ENCODE measurements around the gene RETREG3. TPM values are rescaled to one million over a fixed set of nuclear protein-coding genes. Genes with fewer than 3 reads are reported as not detected.
"Not testable (repeated sequence)": the region's sequence is repeated elsewhere in the genome, so short reads cannot be mapped to it uniquely, and the experiment has no call there.

RETREG3 gene
- total and polyA plus RNA-seq, 11 donors, result 12.2 to 39.0 (median 24.9) TPM

GRCh38 chr17:42640121-42640520 lies 30.9 kb upstream of the RETREG3 start:
- no peak for TF ChIP-seq POLR2A (IDR thresholded peaks at IDR 0.05)
- TF ChIP-seq CTCF (IDR thresholded peaks at IDR 0.05), result no peak
- Histone ChIP-seq H3K27me3 (no peaks in the 10 kb centered on the region), H3K36me3 (no peaks in the 10 kb centered on the region), H3K4me3 (no peak overlapping the region), H3K27ac (no peak overlapping the region), H3K9me3 (no peaks in the 10 kb centered on the region), H3K4me1 (no peaks in the 10 kb centered on the region)
- ATAC-seq (no peak), DNase-seq (no peak)
- 78 to 94% (median 88%) methylated on average over 4 of the region's 4 CpGs for WGBS, 4 donors
- intact Hi-C loops (cut with DNase I), result no loop called here

GRCh38 chr17:42639525-42640113 lies 30.4 kb upstream of the RETREG3 start:
- Histone ChIP-seq H3K27me3 (no peaks in the 10 kb centered on the region), H3K4me1 (no peaks in the 10 kb centered on the region), H3K9me3 (no peaks in the 10 kb centered on the region), H3K36me3 (no peaks in the 10 kb centered on the region), H3K4me3 (no peak overlapping the region), H3K27ac (no peak overlapping the region)
- TF ChIP-seq CTCF (IDR thresholded peaks at IDR 0.05) (no peak), POLR2A (IDR thresholded peaks at IDR 0.05) (no peak)
- intact Hi-C loops (cut with DNase I), result loop anchor here in 1 of 10 donors (10.0 kb wide), 1 partner anchor 515 kb away; no protein-coding TSS in a partner anchor
- ATAC-seq (no peak), DNase-seq (no peak)
- WGBS, 4 donors, result 80 to 88% (median 85%) methylated on average over 6 of the region's 7 CpGs

GRCh38 chr17:42632949-42633444 lies 23.8 kb upstream of the RETREG3 start:
- TF ChIP-seq CTCF (IDR thresholded peaks at IDR 0.05), result no peak
- H3K4me1 ChIP-seq, result no peaks in the 10 kb centered on the region
- WGBS, 4 donors, result 70 to 79% (median 74%) methylated on average over 9 of the region's 9 CpGs
- H3K27me3 ChIP-seq, result no peaks in the 10 kb centered on the region
- DNase-seq (no peak), ATAC-seq (no peak)
- H3K27ac ChIP-seq, result no peak overlapping the region
- intact Hi-C loops (cut with DNase I), result loop anchor here in 1 of 10 donors (10.0 kb wide), 1 partner anchor 522 kb away; no protein-coding TSS in a partner anchor
- no peak overlapping the region for H3K4me3 ChIP-seq
- H3K9me3 ChIP-seq, result no peaks in the 10 kb centered on the region
- H3K36me3 ChIP-seq, result no peaks in the 10 kb centered on the region

GRCh38 chr17:42629411-42630009 lies 20.3 kb upstream of the RETREG3 start:
- 70 to 79% (median 71%) methylated on average over 3 of the region's 3 CpGs for WGBS, 4 donors
- no peak for ATAC-seq
- H3K36me3 ChIP-seq, result no peaks in the 10 kb centered on the region
- no peaks in the 10 kb centered on the region for H3K9me3 ChIP-seq
- no peak overlapping the region for H3K27ac ChIP-seq
- DNase-seq, result no peak
- no peaks in the 10 kb centered on the region for H3K27me3 ChIP-seq
- TF ChIP-seq CTCF (IDR thresholded peaks at IDR 0.05) (no peak), POLR2A (IDR thresholded peaks at IDR 0.05) (no peak)
- H3K4me1 ChIP-seq, result no peaks in the 10 kb centered on the region
- no peak overlapping the region for H3K4me3 ChIP-seq
- intact Hi-C loops (cut with DNase I), result loop anchor here in 1 of 10 donors (10.0 kb wide), 1 partner anchor 525 kb away; no protein-coding TSS in a partner anchor

GRCh38 chr17:42627032-42627764 lies 18.0 kb upstream of the RETREG3 start:
- not testable (repeated sequence) for ATAC-seq, H3K27ac ChIP-seq
- 92 to 97% (median 94%) methylated on average over 6 of the region's 6 CpGs for WGBS, 4 donors

More at GRCh38 chr17:42627032-42627764, 18.0 kb upstream of the RETREG3 start:
- H3K4me3 ChIP-seq; DNase-seq; H3K9me3 ChIP-seq; intact Hi-C loops (cut with DNase I); H3K4me1 ChIP-seq; H3K27me3 ChIP-seq; H3K36me3 ChIP-seq: not testable (repeated sequence)
